B cell (primary cell): ENCODE data around the gene ZIC2. TPM values are rescaled to one million over a fixed set of nuclear protein-coding genes. Genes with fewer than 3 reads are reported as not detected.
A peak's percentile ranks its signal among the peaks of the same experiment; 100 is the strongest.

Experiments
- ATAC-seq: fragments of 200-7000 bp; cut with Tn5 transposase; one replicate; pipeline ENCODE4 v1.10.0; 2021; ENCODE audit warnings: low read depth, mild to moderate bottlenecking, moderate number of reproducible peaks, moderate library complexity
- CTCF ChIA-PET: fragments of 350-600 bp; sonication (Branson Sonifier 250); formaldehyde crosslinking; loops from one replicate; lab custom pipeline; 2021; ENCODE audit warnings: antibody characterized with exemption, inconsistent platforms; lab: Charles Lee
- POLR2A ChIA-PET: fragments of 350-600 bp; sonication (Branson Sonifier 250); formaldehyde crosslinking; loops from one replicate; lab custom pipeline; 2021; ENCODE audit warnings: antibody characterized with exemption; lab: Charles Lee
- DNase-seq: peaks from one replicate; pipeline ENCODE4 v3.0.0; 2013
- H2AFZ ChIP-seq: 2 replicates; pipeline ENCODE4 v1.6.1; 2012; ENCODE audit warnings: mild to moderate bottlenecking, low read depth, low read length; ENCODE audit not compliant: insufficient read depth, poor library complexity, severe bottlenecking
- H3K27ac ChIP-seq, 2 donors: 1 replicate in 1 of 2; 2 replicates in 1 of 2; pipeline ENCODE4 v1.5.1; 2012 to 2013; ENCODE audit warnings: low read length in 2 of 2, mild to moderate bottlenecking in 2 of 2, moderate library complexity in 1 of 2
- H3K27me3 ChIP-seq, 4 experiments: fragments of 200-600 bp in 1 of 4; sonication (generic) in 1 of 4; replicated peaks in 1 of 4; 1 replicate in 2 of 4; 2 replicates in 2 of 4; pipeline versions ENCODE4 v1.6.1 to v1.7.0; 2013 to 2016; ENCODE audit warnings: low read length in 3 of 4, mild to moderate bottlenecking in 2 of 4, mixed read lengths in 1 of 4, moderate library complexity in 1 of 4; ENCODE audit not compliant: insufficient read depth in 4 of 4, control insufficient read depth in 3 of 4; ENCODE audit errors: control extremely low read depth in 1 of 4
- H3K36me3 ChIP-seq, 2 experiments: replicated peaks in 1 of 2; 1 replicate in 1 of 2; 2 replicates in 1 of 2; pipeline versions ENCODE4 v1.6.1 to v1.7.1; 2013; ENCODE audit warnings: low read length in 1 of 2; ENCODE audit not compliant: insufficient read depth in 2 of 2, control insufficient read depth in 1 of 2; ENCODE audit errors: control extremely low read depth in 1 of 2, extremely low read depth in 1 of 2
- H3K4me1 ChIP-seq, 2 donors: fragments of 200-600 bp in 1 of 2; sonication (generic) in 1 of 2; 1 replicate in 1 of 2; 2 replicates in 1 of 2; pipeline versions ENCODE4 v1.5.1 to v1.6.1; 2013 to 2017; ENCODE audit warnings: low read length in 2 of 2; ENCODE audit not compliant: control insufficient read depth in 2 of 2, insufficient read depth in 2 of 2
- H3K4me2 ChIP-seq: replicated peaks from 2 replicates; pipeline ENCODE3; 2012; ENCODE audit warnings: mild to moderate bottlenecking, low read depth, low read length; ENCODE audit not compliant: poor library complexity, severe bottlenecking
- H3K4me3 ChIP-seq, 5 experiments: fragments of 200-600 bp in 1 of 5; sonication (generic) in 1 of 5; 1 replicate in 3 of 5; 2 replicates in 2 of 5; pipeline versions ENCODE4 v1.5.1 to v1.7.0; 2011 to 2016; ENCODE audit warnings: low read length in 4 of 5, mild to moderate bottlenecking in 4 of 5, low read depth in 2 of 5, control low read depth in 1 of 5, moderate library complexity in 1 of 5; ENCODE audit not compliant: insufficient read depth in 1 of 5; ENCODE audit errors: control extremely low read depth in 1 of 5, extremely low read depth in 1 of 5
- H3K79me2 ChIP-seq: fragments of 200-600 bp; sonication (generic); one replicate; pipeline ENCODE4 v1.6.0; 2016; ENCODE audit warnings: low read length; ENCODE audit not compliant: control insufficient read depth, insufficient read depth
- H3K9ac ChIP-seq: fragments of 200-600 bp; sonication (generic); 2 replicates; pipeline ENCODE4 v1.6.1; 2017; ENCODE audit warnings: mild to moderate bottlenecking, low read length, moderate library complexity
- H3K9me3 ChIP-seq, 3 donors: one replicate each; pipeline versions ENCODE4 v1.6.1 to v1.7.1; 2013; ENCODE audit warnings: low read length in 2 of 3; ENCODE audit not compliant: control insufficient read depth in 2 of 3, insufficient read depth in 1 of 3; ENCODE audit errors: control extremely low read depth in 1 of 3
- H4K20me1 ChIP-seq: 2 replicates; pipeline ENCODE4 v1.6.0; 2012; ENCODE audit warnings: mild to moderate bottlenecking, low read length; ENCODE audit not compliant: insufficient read depth, control insufficient read depth, poor library complexity, severe bottlenecking
- H3K27ac Mint-ChIP-seq: one replicate; pipeline ENCODE4 v1.8.0; 2021; ENCODE audit warnings: mixed read lengths
- H3K27me3 Mint-ChIP-seq: one replicate; pipeline ENCODE4 v1.8.0; 2021; ENCODE audit warnings: mixed read lengths
- H3K4me1 Mint-ChIP-seq: one replicate; pipeline ENCODE4 v1.8.0; 2021; ENCODE audit warnings: mixed read lengths
- H3K4me3 Mint-ChIP-seq: one replicate; pipeline ENCODE4 v1.8.0; 2021; ENCODE audit warnings: mixed read lengths
- H3K9me3 Mint-ChIP-seq: one replicate; pipeline ENCODE4 v1.8.0; 2022; ENCODE audit warnings: mixed read lengths; ENCODE audit not compliant: insufficient read depth
- CTCF ChIP-seq: fragments of 200-600 bp; IDR thresholded peaks from one replicate; pipeline ENCODE4 v1.8.0; 2022; ENCODE audit warnings: antibody characterized with exemption, mild to moderate bottlenecking
- EZH2 ChIP-seq: IDR thresholded peaks from 2 replicates; pipeline ENCODE4 v1.6.1; 2012; ENCODE audit warnings: borderline replicate concordance, low read depth, mild to moderate bottlenecking, moderate library complexity, low read length; ENCODE audit not compliant: insufficient read depth, poor library complexity, severe bottlenecking
- WGBS: methylation state at CpG from one replicate; pipeline ENCODE4 v1.1.5; 2013; ENCODE audit warnings: missing lambda C conversion rate; ENCODE audit not compliant: insufficient coverage; 5-methylcytosine and 5-hydroxymethylcytosine counted together
- intact Hi-C: fragments of 100-400 bp; cut with micrococcal nuclease; formaldehyde crosslinking; loops from one replicate; pipeline ENCODE4 v1.10.0; 2022
- polyA plus RNA-seq: library from polyadenylated mRNA; depleted of rRNA; stranded (reverse); fragments of >200 nt; gene quantifications from 2 replicates; pipeline ENCODE4 v1.2.3, GENCODE V29; 2012
- total RNA-seq, 2 donors: library from RNA; stranded (reverse); fragments of 120-200 nt in 1 of 2; gene quantifications; 1 replicate in 1 of 2; 2 replicates in 1 of 2; pipeline versions ENCODE4 v1.2.3 to v1.2.4, GENCODE V29; 2013 to 2022

The ZIC2 gene
- total and polyA plus RNA-seq, 2 donors (not counting 1 experiment from before 2014, with no cell fraction given): not detected

GRCh38 chr13:99958406-99959126, 23.0 kb upstream of the ZIC2 start:
- POLR2A ChIA-PET: no interaction called here
- Mint-ChIP-seq H3K27ac (peak overlapping the region; percentile 46), H3K4me1 (peaks cover 18% of the 10 kb centered on the region), H3K4me3 (no peak overlapping the region), H3K9me3 (no peaks in the 10 kb centered on the region), H3K27me3 (peaks cover 75% of the 10 kb centered on the region)
- no peak overlapping the region for H3K9ac ChIP-seq
- ATAC-seq (no peak), DNase-seq (peak; percentile 23)
- H3K27ac ChIP-seq: no peak overlapping the region
- intact Hi-C loops: no loop called here
- peak; percentile 48 for TF ChIP-seq EZH2
- no peak for TF ChIP-seq CTCF
- H3K4me1 ChIP-seq: peaks cover 28 to 52% of the 10 kb centered on the region in 2 donors
- H3K4me2 ChIP-seq: peak overlapping the region; percentile 5
- no peaks in the 10 kb centered on the region for H3K79me2 ChIP-seq
- no peak overlapping the region for H3K4me3 ChIP-seq
- H4K20me1 ChIP-seq: no peaks in the 10 kb centered on the region
- peaks cover 2 to 57% (median 4%) of the 10 kb centered on the region in 3 donors for H3K9me3 ChIP-seq
- H2AFZ ChIP-seq: no peak overlapping the region
- peaks cover 2 to 72% (median 68%) of the 10 kb centered on the region in 4 experiments for H3K27me3 ChIP-seq
- CTCF ChIA-PET: no interaction called here
- H3K36me3 ChIP-seq: no peaks in the 10 kb centered on the region
- 18% methylated on average over 35 of the region's 35 CpGs for WGBS

GRCh38 chr13:99959127-99959539, 22.5 kb upstream of the ZIC2 start:
- Histone ChIP-seq H3K4me2 (no peak overlapping the region), H3K27me3 (peaks cover 2 to 72% (median 71%) of the 10 kb centered on the region in 4 experiments), H3K79me2 (no peaks in the 10 kb centered on the region), H3K4me1 (peaks cover 28 to 52% of the 10 kb centered on the region in 2 donors), H3K9ac (no peak overlapping the region), H3K36me3 (no peaks in the 10 kb centered on the region), H2AFZ (no peak overlapping the region), H3K27ac (no peak overlapping the region), H3K9me3 (peaks cover 2 to 57% (median 4%) of the 10 kb centered on the region in 3 donors), H3K4me3 (no peak overlapping the region), H4K20me1 (no peaks in the 10 kb centered on the region)
- peaks cover 18% of the 10 kb centered on the region for H3K4me1 Mint-ChIP-seq
- peaks cover 74% of the 10 kb centered on the region for H3K27me3 Mint-ChIP-seq
- DNase-seq: peak; percentile 39
- no peaks in the 10 kb centered on the region for H3K9me3 Mint-ChIP-seq
- TF ChIP-seq EZH2: no peak
- no peak for TF ChIP-seq CTCF
- 15% methylated on average over 6 of the region's 10 CpGs for WGBS
- intact Hi-C loops: no loop called here
- no peak for ATAC-seq
- ChIA-PET POLR2A (no interaction called here), CTCF (no interaction called here)
- H3K4me3 Mint-ChIP-seq: peak overlapping the region; percentile 6
- peak overlapping the region; percentile 24 for H3K27ac Mint-ChIP-seq
